Uterus (tissue), 4 donors: ENCODE measurements around the gene CRYBG2. TPM values are rescaled to one million over a fixed set of nuclear protein-coding genes. Genes with fewer than 3 reads are reported as not detected.

ENCODE experiments used
- DNase-seq, 2 donors: peaks; one replicate each; pipeline ENCODE4 v3.0.0-alpha.2; 2019 to 2020
- H3K27ac ChIP-seq, 2 donors: fragments of 200-600 bp; sonication (generic); 1 replicate in 1 of 2; 2 replicates in 1 of 2; pipeline ENCODE4 v1.5.1; 2016 to 2018
- H3K27me3 ChIP-seq, 2 donors: fragments of 200-600 bp; sonication (generic); one replicate each; pipeline ENCODE4 v1.5.1; 2018 to 2019; ENCODE audit warnings: control low read depth in 1 of 2
- H3K36me3 ChIP-seq, 2 donors: fragments of 200-600 bp; sonication (generic); one replicate each; pipeline ENCODE4 v1.5.1; 2019; ENCODE audit warnings: control low read depth in 1 of 2
- H3K4me1 ChIP-seq, 2 donors: fragments of 200-600 bp; sonication (generic); one replicate each; pipeline ENCODE4 v1.5.1; 2018 to 2019; ENCODE audit warnings: control low read depth in 1 of 2
- H3K4me3 ChIP-seq, 2 donors: fragments of 200-600 bp; sonication (generic); 1 replicate in 1 of 2; 2 replicates in 1 of 2; pipeline ENCODE4 v1.5.1; 2018 to 2019; ENCODE audit warnings: mild to moderate bottlenecking in 1 of 2
- H3K9me3 ChIP-seq, 2 donors: fragments of 200-600 bp; sonication (generic); one replicate each; pipeline ENCODE4 v1.5.1; 2019; ENCODE audit warnings: control low read depth in 1 of 2
- POLR2A ChIP-seq, 2 donors: fragments of 450-650 bp; IDR thresholded peaks; one replicate each; pipeline ENCODE4 v1.6.1; 2016; ENCODE audit warnings: antibody characterized with exemption in 2 of 2, mild to moderate bottlenecking in 1 of 2, moderate library complexity in 1 of 2
- intact Hi-C: fragments of 100-400 bp; cut with DNase I; formaldehyde crosslinking; loops from one replicate; pipeline ENCODE4 v1.15.1; 2023; ENCODE audit warnings: low total_unique reads
- total RNA-seq, 4 donors: library from RNA; depleted of rRNA in 3 of 4; stranded (reverse); fragments of >200 nt in 3 of 4; gene quantifications; one replicate each; pipeline versions ENCODE4 v1.1.0 to v1.2.4, GENCODE V29; 2014 to 2023
- TF ChIP-seq, protein P1 (sequence below), 4 experiments: fragments of 200-600 bp in 2 of 4; fragments of 450-650 bp in 2 of 4; sonication (generic) in 2 of 4; IDR thresholded peaks; one replicate each; pipeline ENCODE4 v1.5.1; 2016 to 2019; ENCODE audit warnings: antibody characterized with exemption in 4 of 4, mild to moderate bottlenecking in 2 of 4, moderate library complexity in 1 of 4
- donor health status: DM: yes; HTN: yes; CAD: no.

CRYBG2 gene
- total RNA-seq, 4 donors from 2014 or later = 3.0 TPM; not detected in 3

DNA sequence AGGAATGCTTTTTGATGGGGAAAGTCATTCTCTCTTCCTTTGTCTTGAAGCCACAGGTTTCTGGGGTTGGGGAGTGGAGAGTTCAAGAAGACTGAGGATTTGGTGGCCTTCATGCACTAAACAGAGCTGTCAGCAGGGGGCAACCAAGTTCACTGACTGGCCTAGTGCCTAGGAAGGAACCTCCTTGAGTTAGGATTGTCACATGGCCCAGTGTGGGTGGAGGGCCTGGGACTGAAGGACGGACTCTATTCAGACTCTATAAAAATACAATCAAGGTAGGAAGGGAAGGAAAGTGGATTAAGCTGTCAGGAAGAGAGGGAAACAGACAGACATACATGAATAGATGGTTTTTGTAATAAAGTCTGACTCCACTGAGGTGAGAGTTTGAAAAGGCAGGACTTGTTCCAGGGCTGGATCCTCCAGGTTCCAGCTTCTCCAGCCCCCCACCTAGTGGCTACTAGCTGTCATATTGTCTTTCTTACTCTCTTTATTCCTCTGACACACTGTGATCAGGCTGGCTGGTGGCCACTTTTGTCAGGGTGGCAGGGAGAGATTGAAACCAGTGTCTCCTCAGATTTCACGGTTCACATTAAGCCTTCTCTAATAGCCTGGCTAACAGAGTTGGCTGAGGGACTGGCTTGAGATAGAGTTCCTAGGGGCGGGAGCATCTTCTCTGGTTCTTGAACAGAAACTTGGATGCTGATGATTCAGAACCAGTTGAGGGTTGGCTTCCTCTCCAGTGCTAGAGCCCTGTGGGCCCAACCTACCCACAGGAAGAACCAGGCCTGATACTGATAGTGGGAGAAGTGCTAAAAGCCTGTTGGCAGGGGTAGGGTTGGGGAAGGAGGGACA is 78.1 kb downstream of the CRYBG2 start:
- Histone ChIP-seq H3K27ac (peak overlapping the region; percentile 80 to 86), H3K4me1 (peaks cover 3 to 15% of the 10 kb centered on the region in 2 donors), H3K36me3 (no peaks in the 10 kb centered on the region), H3K9me3 (no peaks in the 10 kb centered on the region), H3K4me3 (no peak overlapping the region), H3K27me3 (no peaks in the 10 kb centered on the region)
- no peak for TF ChIP-seq POLR2A (IDR thresholded peaks at IDR 0.05)
- TF ChIP-seq, protein P1, sequence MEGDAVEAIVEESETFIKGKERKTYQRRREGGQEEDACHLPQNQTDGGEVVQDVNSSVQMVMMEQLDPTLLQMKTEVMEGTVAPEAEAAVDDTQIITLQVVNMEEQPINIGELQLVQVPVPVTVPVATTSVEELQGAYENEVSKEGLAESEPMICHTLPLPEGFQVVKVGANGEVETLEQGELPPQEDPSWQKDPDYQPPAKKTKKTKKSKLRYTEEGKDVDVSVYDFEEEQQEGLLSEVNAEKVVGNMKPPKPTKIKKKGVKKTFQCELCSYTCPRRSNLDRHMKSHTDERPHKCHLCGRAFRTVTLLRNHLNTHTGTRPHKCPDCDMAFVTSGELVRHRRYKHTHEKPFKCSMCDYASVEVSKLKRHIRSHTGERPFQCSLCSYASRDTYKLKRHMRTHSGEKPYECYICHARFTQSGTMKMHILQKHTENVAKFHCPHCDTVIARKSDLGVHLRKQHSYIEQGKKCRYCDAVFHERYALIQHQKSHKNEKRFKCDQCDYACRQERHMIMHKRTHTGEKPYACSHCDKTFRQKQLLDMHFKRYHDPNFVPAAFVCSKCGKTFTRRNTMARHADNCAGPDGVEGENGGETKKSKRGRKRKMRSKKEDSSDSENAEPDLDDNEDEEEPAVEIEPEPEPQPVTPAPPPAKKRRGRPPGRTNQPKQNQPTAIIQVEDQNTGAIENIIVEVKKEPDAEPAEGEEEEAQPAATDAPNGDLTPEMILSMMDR (IDR thresholded peaks at IDR 0.05) = peak; percentile 70 to 92 (median 78)
- peak; percentile 79 for DNase-seq
- intact Hi-C loops = no loop called here

DNA sequence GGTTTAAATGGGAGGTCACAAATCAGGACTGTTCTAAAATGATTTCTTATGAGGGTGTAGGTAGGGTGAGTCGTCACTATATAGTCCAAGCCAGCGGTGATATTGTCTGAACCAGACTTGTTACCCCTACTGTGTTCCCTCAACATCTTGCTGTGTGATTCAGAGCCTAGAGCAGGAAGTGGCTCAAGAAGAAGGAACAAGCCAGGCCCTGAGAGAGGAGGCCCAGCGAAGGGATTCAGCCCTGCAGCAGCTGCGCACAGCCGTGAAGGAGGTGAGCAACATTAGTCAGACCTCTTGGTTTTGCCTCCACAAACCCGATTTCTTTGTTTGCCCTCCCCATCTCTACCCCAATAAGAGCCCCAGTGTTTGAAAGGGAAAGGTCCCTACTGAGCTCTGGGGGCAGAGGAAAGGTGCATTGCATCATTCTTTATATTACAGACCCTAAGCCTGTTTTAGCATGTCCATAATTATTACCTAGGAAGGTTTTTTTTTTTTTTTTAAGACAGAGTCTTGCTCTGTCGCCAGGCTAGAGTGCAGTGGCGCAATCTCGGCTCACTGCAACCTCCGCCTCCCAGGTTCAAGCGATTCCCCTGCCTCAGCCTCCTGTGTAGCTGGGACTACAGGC is 79.0 kb downstream of the CRYBG2 start:
- Histone ChIP-seq H3K4me1 (peaks cover 3 to 15% of the 10 kb centered on the region in 2 donors), H3K4me3 (no peak overlapping the region), H3K9me3 (no peaks in the 10 kb centered on the region), H3K27me3 (no peaks in the 10 kb centered on the region), H3K27ac (peak overlapping the region; percentile 80 to 86), H3K36me3 (no peaks in the 10 kb centered on the region)
- no peak for TF ChIP-seq POLR2A (IDR thresholded peaks at IDR 0.05)
- TF ChIP-seq, protein P1 (IDR thresholded peaks at IDR 0.05) = no peak
- intact Hi-C loops = no loop called here
- DNase-seq = no peak

Other genes starting within 250 kb of the CRYBG2 start
- 10 to 100 TPM; 13.8 to 95.6 (median 20.9) TPM for gene PDIK1L, start 242.3 kb downstream of the CRYBG2 start, total RNA-seq
- 10 to 100 TPM in 2 of 4 donors, 1 to 10 TPM in 2; 3.2 to 21.0 (median 14.0) TPM for gene FAM110D, start 195.1 kb downstream of the CRYBG2 start, total RNA-seq
- gene C1orf232, start 185.2 kb downstream of the CRYBG2 start, total RNA-seq = not detected
- gene ZNF593, start 184.2 kb downstream of the CRYBG2 start, total RNA-seq = 10 to 100 TPM in 3 of 4 donors, 1 to 10 TPM in 1; 7.9 to 27.1 (median 16.3) TPM
- gene ZNF593OS, start 182.3 kb downstream of the CRYBG2 start, total RNA-seq = not detected
- 10 to 100 TPM in 2 of 4 donors, 1 to 10 TPM in 1, under 1 TPM in 1; 0.29 to 13.3 (median 7.2) TPM for gene CNKSR1, start 176.6 kb downstream of the CRYBG2 start, total RNA-seq
- not detected for gene CATSPER4, start 163.5 kb downstream of the CRYBG2 start, total RNA-seq
- gene CEP85, start 119.9 kb downstream of the CRYBG2 start, total RNA-seq = 10 to 100 TPM in 1 of 4 donors, 1 to 10 TPM in 3; 1.8 to 14.0 (median 5.3) TPM
- gene SH3BGRL3, start 74.0 kb downstream of the CRYBG2 start, total RNA-seq = 10 to 100 TPM in 3 of 4 donors, 1 to 10 TPM in 1; 5.0 to 86.6 (median 52.3) TPM
- gene UBXN11, start 47.5 kb downstream of the CRYBG2 start, total RNA-seq = 10 to 100 TPM in 3 of 4 donors, 1 to 10 TPM in 1; 7.4 to 36.5 (median 13.4) TPM
- 1 to 10 TPM in 1 of 4 donors, not detected in 3; 7.8 TPM for gene CD52, start 36.2 kb downstream of the CRYBG2 start, total RNA-seq
- gene ZNF683, start 18.6 kb upstream of the CRYBG2 start, total RNA-seq = not detected
- gene LIN28A, start 56.7 kb upstream of the CRYBG2 start, total RNA-seq = under 1 TPM in 1 of 4 donors, not detected in 3; 0.14 TPM
- gene DHDDS, start 78.2 kb upstream of the CRYBG2 start, total RNA-seq = 10 to 100 TPM in 3 of 4 donors, 1 to 10 TPM in 1; 7.1 to 42.6 (median 26.6) TPM
- 100 to 1,000 TPM in 3 of 4 donors, 10 to 100 TPM in 1; 46.1 to 489 (median 201) TPM for gene HMGN2, start 118.3 kb upstream of the CRYBG2 start, total RNA-seq
- 10 to 100 TPM; 10.8 to 51.8 (median 14.6) TPM for gene RPS6KA1, start 175.6 kb upstream of the CRYBG2 start, total RNA-seq